HUES48 (cell line): ENCODE data around the gene NXN.
A peak's percentile ranks its signal among the peaks of the same experiment; 100 is the strongest.
"Not testable (repeated sequence)": the region's sequence is repeated elsewhere in the genome, so short reads cannot be mapped to it uniquely, and the experiment has no call there.

Experiments
- H3K27ac ChIP-seq: one replicate; pipeline ENCODE4 v1.7.0; 2013; ENCODE audit warnings: low read depth, low read length, inconsistent platforms
- H3K27me3 ChIP-seq: 2 replicates; pipeline ENCODE4 v1.6.1; 2013; ENCODE audit warnings: mild to moderate bottlenecking, low read length; ENCODE audit not compliant: control insufficient read depth, insufficient read depth
- H3K36me3 ChIP-seq: 2 replicates; pipeline ENCODE4 v1.6.1; 2013; ENCODE audit warnings: low read length; ENCODE audit not compliant: control insufficient read depth, insufficient read depth
- H3K4me1 ChIP-seq: 2 replicates; pipeline ENCODE4 v1.6.1; 2013; ENCODE audit warnings: mild to moderate bottlenecking, low read length; ENCODE audit not compliant: control insufficient read depth, insufficient read depth
- H3K4me3 ChIP-seq: 2 replicates; pipeline ENCODE4 v1.5.1; 2013; ENCODE audit warnings: mild to moderate bottlenecking, low read depth, low read length
- H3K9ac ChIP-seq: 2 replicates; pipeline ENCODE4 v1.6.1; 2013; ENCODE audit warnings: mild to moderate bottlenecking, low read depth, low read length, moderate library complexity
- H3K9me3 ChIP-seq: 2 replicates; pipeline ENCODE4 v1.6.1; 2013; ENCODE audit warnings: low read length; ENCODE audit not compliant: control insufficient read depth, insufficient read depth

NXN gene

GRCh38 chr17:753418-753817 is 226.2 kb downstream of the NXN start:
- Histone ChIP-seq H3K9me3 (peaks cover 5% of the 10 kb centered on the region), H3K9ac (no peak overlapping the region), H3K4me1 (peaks cover 5% of the 10 kb centered on the region; the same call in 1 of the 2 replicates), H3K27ac (no peak overlapping the region), H3K27me3 (no peaks in the 10 kb centered on the region), H3K36me3 (peaks cover 26% of the 10 kb centered on the region), H3K4me3 (no peak overlapping the region)

- Histone ChIP-seq H3K9ac (peak overlapping the region; percentile 48), H3K36me3 (peaks cover 27% of the 10 kb centered on the region), H3K4me1 (peaks cover 5% of the 10 kb centered on the region; the same call in 1 of the 2 replicates), H3K4me3 (peak overlapping the region; percentile 91), H3K27ac (peak overlapping the region; percentile 33), H3K9me3 (peaks cover 5% of the 10 kb centered on the region), H3K27me3 (no peaks in the 10 kb centered on the region)
Observed at GRCh38 chr17:752620-753219, 226.9 kb downstream of the NXN start.

- Histone ChIP-seq H3K4me1 (peaks cover 5% of the 10 kb centered on the region; the same call in 1 of the 2 replicates), H3K4me3 (peak within 1 kb of the TSS; percentile 91), H3K9me3 (peaks cover 5% of the 10 kb centered on the region), H3K27me3 (no peaks in the 10 kb centered on the region), H3K27ac (peak within 1 kb of the TSS; percentile 42), H3K9ac (peak within 1 kb of the TSS; percentile 80), H3K36me3 (peaks cover 28% of the 10 kb centered on the region)
Observed at GRCh38 chr17:752002-752619, 227.5 kb downstream of the NXN start, which contains the start of gene GEMIN4. Gene GEMIN4, minus strand, starts transcription at chr17:752264. Its CDS starts 122 bp downstream, at chr17:752142.

DNA sequence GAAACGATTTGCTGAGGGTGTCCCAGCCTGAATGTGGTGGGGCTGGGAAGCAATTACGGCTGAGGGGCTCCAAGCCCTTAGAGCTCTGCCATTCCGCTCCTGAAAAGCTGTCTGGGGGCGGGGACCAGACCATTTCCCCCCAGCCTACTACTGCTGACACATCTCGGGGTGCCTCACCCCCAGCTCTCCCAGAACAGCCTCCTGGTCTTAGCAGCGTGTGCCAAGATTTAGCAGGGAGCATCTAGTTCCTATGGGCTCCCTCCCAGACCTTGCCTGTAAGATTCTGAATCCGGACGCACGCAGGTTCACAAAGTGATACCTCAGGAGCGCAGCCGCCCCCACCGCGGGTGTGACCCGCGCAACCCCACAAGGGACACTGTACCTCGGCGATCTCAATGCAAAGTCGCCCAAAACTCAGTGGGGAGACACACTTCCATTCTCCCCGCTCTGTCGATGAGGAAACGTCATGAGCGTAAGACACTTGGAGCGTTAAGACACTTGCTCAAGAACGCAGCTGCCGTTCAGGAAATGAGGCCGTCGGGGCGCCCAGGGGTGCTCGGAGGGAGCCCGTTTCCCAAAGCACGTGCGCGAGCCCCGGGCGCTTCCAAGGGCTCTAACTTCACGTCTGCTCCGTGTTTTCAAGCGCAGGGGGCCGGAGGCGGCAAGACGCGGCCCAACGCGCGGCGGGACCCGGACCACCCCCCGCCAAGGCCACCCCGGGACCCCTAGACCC is 228.1 kb downstream of the NXN start:
- H3K27ac ChIP-seq = peak overlapping the region; percentile 42
- H3K27me3 ChIP-seq = no peaks in the 10 kb centered on the region
- H3K9ac ChIP-seq = peak overlapping the region; percentile 80
- H3K4me3 ChIP-seq = peak overlapping the region; percentile 91
- peaks cover 28% of the 10 kb centered on the region for H3K36me3 ChIP-seq
- peaks cover 5% of the 10 kb centered on the region for H3K9me3 ChIP-seq
- H3K4me1 ChIP-seq = peaks cover 5% of the 10 kb centered on the region; the same call in 1 of the 2 replicates

GRCh38 chr17:750431-751037 is 229.0 kb downstream of the NXN start:
- Histone ChIP-seq H3K9me3 (peaks cover 5% of the 10 kb centered on the region), H3K9ac (no peak overlapping the region), H3K27ac (no peak overlapping the region), H3K4me1 (0 out of 2 replicates have a peak, but pooled peaks cover 5% of the 10 kb centered on the region), H3K27me3 (no peaks in the 10 kb centered on the region), H3K4me3 (peak overlapping the region; percentile 91), H3K36me3 (peaks cover 34% of the 10 kb centered on the region)

- not testable (repeated sequence) for H3K27ac ChIP-seq, H3K27me3 ChIP-seq, H3K4me1 ChIP-seq, H3K9me3 ChIP-seq, H3K9ac ChIP-seq, H3K4me3 ChIP-seq
- H3K36me3 ChIP-seq = peaks cover 46% of the 10 kb centered on the region
Observed at GRCh38 chr17:749359-749758, 230.2 kb downstream of the NXN start.
